ENCODE results near the gene ACER3. TPM values are rescaled to one million over a fixed set of nuclear protein-coding genes. Genes with fewer than 3 reads are reported as not detected.
"Not testable (repeated sequence)": the region's sequence is repeated elsewhere in the genome, so short reads cannot be mapped to it uniquely, and the experiment has no call there.

The ACER3 gene
- total RNA-seq = 18.2 TPM

DNA sequence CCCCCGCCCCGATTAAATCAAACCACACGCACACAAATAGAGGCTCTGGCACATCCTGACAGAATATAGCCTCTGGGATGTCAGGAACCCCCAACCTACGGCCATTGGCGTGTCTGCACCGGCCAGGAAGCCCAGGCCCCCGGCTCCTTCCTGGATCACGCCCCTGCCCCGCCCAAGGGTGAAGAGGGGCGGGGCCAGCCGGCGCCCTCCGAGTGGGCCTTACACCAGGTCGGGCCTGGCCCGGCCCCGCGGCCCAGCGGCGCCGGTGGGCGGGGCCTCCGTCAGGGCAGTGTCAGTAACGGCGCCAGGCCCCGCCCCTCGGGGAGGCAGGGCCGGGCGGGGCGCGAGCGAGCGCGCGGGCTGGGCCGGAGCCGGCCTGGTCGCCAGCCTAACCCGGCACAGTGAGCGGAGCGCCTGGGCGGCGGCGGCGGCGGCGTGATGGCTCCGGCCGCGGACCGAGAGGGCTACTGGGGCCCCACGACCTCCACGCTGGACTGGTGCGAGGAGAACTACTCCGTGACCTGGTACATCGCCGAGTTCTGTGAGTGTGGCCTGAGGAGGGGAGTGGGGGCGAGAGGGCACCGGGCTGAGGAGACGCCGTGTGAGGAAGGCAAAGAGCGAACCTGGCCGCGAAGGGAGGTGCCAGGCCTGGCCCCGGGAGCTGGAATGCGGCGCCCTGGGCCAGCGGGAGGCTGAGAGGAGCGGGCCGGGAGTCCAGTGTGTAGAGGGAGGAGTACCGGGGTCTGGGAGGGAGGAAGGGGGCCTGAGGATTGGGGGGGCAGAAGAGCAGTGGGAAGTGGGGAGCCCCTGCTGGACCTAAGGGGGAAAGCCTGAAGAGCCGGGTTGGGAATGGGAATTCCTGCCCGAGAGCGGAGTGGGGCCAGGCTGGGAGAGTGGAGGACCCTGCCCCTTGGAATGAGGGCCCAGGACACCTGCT lies at the start of gene ACER3:
ACER3 (plus strand) TSS at position 380 of the 937 bp plus-strand sequence; CDS start at position 439, 59 bp downstream.
- DNase-seq = peak; percentile 56

- no peak for DNase-seq
These were observed 49.5 kb upstream of the ACER3 start for GRCh38 chr11:76811259-76811658.

GRCh38 chr11:76814414-76814813 lies 46.3 kb upstream of the ACER3 start:
- DNase-seq = no peak

DNA sequence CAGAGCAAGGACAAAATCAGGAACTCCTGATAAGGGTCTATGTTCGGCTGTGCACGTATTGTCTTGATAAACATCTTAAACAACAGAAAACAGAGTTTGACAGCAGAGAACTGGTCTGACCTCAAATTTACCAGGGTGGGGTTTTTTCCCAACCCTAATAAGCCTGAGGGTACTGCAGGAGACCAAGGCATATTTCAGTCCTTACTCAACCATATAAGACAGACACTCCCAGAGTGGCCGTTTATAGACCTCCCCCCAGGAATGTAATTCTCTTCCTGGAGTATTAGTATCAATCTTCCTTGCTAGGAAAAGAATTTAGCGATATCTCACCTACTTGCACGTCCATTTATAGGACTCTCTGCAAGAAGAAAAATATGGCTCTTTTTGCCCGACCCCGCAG lies 45.0 kb upstream of the ACER3 start:
- not testable (repeated sequence) for DNase-seq

DNA sequence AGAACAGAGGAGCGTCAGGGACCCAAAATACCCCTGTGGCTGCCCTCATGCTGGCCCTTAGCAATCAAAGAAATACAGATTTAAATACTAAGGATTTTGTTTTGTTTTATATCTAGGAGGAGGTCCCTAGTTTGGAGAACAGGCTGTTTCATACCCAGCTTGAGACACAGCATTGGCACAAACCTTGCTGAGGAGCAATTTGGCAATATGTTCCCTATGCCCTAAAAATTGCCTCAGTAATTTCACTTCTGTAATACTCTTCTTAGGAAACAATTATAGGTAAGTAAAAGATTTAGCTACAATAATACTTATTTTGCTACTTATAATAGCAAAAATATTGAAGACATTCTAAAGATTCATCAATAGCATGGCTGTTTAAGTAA lies 40.5 kb upstream of the ACER3 start:
- no peak for DNase-seq

GRCh38 chr11:76821396-76821795 lies 39.3 kb upstream of the ACER3 start:
- not testable (repeated sequence) for DNase-seq

DNA sequence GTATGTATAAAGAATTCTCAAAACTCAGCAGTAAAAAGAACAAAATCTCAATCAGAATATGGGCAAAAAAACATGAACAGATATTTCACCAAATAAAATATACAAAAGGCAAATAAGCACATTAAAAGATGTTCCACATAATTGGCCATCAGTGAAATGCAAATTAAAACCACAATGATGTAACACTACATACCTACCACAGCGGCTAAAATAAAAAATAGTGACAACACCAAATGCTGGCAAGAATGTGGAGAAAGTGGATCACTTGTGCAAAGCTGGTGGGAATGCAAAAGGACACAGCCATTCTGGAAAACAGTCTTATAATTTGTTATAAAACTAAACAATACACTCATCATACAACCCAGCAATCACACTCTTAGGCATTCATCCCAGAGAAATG lies 38.3 kb upstream of the ACER3 start:
- no peak for DNase-seq

DNA sequence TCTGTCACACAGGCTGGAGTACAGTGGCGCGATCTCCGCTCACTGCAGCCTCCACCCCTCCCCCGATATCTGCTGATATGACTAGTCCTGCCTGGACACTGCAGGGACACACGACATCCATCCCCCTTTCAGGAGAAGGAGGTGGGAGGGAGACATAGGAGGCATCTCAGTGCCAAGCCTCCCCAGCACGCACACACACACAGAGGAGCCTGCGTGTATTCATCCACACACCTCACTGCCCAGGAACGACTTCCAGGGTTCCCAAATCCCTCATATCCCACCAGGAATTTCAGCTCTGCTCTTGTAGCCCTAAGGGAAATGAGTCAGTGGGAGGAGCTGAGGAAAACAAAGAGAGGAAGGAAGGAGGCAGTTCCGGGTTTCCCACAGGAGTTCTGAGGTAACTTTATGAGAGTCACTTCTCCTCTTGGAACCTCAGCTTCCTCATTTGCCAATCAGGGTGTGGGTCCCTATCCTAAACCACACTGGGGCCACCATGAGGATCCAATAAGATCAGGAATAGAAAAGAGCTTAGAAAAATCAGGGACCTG lies 37.2 kb upstream of the ACER3 start:
- DNase-seq = peak; percentile 66

DNA sequence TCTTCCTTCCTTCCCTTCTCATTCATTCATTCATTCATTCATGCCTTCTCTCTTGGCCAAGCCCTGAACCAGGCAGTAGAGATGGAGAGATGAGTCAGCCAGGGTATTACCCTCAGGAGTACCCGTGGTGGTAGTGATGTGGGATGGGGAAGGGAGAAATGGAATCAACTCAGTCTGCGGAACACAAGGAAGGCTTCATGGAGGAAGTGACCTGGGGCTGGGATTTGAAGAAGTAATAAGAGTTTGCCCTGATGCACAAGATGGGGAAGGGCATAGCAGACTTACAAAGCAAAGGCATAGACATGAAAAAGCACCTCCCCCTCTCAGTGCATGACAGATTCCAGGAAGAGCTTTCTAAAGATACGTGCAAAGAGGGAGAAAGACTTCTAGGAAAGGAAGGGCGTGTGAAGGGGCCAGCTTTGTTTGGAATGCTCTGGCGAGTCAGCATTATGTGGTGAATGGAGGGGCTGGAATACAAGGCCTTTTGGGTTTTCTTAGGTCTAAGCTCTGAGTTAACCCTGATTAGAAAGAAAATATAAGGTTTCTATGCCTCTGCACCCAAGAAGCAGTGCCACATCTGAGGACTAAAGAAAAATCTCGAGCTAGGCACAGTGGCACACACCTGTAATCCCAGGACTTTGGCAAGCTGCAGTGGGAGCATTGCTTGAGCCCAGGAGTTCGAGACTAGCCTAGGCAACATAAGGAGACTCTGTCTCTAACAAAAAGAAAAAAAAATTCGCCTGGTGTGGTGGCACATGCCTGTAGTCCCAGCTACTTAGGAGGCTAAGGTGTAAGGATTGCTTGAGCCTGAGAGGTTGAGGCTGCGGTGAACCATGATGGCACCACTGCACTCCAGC lies 36.4 kb upstream of the ACER3 start:
- DNase-seq = no peak

GRCh38 chr11:76824980-76825725 lies 35.6 kb upstream of the ACER3 start:
- no peak for DNase-seq

GRCh38 chr11:76825726-76826396 lies 34.9 kb upstream of the ACER3 start:
- no peak for DNase-seq

DNA sequence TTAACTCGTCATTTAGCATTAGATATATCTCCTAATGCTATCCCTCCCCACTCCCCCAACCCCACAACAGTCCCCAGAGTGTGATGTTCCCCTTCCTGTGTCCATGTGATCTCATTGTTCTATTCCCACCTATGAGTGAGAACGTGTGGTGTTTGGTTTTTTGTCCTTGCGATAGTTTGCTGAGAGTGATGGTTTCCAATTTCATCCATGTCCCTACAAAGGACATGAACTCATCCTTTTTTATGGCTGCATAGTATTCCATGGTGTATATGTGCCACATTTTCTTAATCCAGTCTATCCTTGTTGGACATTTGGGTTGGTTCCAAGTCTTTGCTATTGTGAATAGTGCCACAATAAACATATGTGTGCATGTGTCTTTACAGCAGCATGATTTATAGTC lies 34.2 kb upstream of the ACER3 start:
- not testable (repeated sequence) for DNase-seq

GRCh38 chr11:76827005-76827404 lies 33.7 kb upstream of the ACER3 start:
- DNase-seq = not testable (repeated sequence)

DNA sequence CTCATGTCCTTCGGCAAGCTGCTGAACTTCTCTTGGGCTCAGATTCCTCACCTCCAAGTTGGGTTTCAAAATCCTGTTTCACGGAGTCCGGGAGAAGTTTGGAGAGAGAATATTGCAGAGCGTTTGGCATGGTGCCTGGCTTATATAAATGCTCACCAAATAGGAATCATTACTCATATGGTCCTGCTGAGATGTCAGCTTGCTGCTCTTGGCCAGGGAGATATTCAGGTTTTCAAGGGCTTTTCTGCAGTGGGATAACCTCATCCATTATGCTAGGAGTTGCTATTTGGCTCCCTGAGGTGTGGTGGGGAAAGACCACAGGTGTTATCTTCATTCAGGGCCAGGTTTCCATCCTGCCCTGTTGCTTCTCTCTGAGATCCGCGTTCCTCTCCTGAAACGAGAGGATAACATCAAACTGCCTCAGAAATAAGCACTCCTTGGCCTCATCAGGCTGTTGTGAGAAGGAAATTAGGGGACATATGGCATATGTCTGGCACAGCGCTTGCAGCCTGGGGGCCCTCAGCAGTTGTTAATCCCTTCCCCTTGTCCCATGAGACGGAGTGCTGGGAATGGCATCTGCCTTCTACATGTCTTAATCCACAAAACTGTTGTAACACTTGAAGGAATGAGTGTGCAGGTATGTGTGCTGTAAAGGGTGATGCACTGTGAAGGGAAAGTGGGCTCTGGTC lies 29.9 kb upstream of the ACER3 start:
- peak; percentile 34 for DNase-seq

DNA sequence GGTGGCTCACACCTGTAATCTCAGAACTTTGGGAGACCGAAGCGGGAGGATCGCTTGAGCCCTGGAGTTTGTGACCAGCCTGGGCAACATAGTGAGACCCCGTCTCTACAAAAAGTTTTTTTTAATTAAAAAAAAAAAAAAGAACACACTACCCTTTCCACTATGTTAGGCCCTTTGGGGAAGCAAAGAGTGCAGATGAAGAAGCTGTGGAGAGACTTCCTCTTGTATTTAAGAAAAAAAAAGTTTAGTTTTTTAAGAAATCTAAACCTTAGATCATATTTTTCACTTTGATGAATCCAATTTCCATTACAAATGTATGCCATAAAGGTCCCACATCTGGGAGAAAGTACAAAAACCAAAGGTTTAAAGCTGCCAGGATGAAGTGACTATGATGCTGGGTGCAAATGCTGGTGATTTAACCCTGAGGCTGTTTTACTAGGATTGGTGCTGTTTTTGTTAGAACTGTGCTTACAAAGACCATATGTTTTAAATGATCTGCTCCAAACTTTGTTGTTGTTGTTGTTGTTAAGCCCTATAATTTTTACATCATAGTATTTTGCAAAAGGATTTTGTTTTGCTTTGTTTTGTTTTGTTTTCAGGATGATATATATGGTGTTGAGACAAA lies 28.9 kb upstream of the ACER3 start:
- DNase-seq = peak; percentile 49

GRCh38 chr11:76832361-76832760 lies 28.4 kb upstream of the ACER3 start:
- DNase-seq = peak; percentile 49

GRCh38 chr11:76834151-76834550 lies 26.6 kb upstream of the ACER3 start:
- no peak for DNase-seq

GRCh38 chr11:76835036-76835435 lies 25.7 kb upstream of the ACER3 start:
- no peak for DNase-seq

DNA sequence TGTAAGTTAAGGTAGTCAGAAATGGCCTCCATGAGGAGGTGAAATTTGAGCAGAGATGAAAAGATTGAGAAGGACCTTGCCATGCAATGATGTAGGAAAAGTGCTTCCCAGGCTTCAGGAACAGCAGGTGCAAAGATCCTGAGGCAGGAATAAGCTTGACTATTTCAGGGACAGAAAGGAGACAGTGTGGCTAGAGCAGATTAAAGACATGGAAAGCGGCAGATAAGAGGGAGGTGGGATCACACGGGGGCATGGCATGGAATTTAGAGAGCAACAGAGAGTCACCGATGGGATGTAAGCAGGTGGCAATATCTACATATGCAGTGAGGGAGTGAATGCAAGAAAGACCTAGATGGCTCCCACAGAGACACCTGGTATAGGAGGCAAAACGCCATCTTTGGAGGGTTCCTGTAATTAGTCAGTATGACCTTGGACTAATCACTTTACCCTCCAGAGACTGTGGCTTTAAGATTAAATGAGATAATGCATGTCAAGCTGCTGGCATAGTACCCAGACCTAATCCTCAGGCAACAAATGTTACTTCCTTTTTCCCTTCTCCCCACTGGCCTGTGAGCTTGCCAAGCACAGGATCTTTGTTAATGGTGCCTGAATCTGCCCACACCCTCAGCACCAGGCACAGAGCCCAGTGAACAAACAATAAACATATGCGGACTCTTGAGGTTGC lies 24.6 kb upstream of the ACER3 start:
- DNase-seq = peak; percentile 86

Data from skin of body (tissue), 2 donors.